HepG2 (cell line): ENCODE data around the gene NNAT. TPM values are rescaled to one million over a fixed set of nuclear protein-coding genes. Genes with fewer than 3 reads are reported as not detected.

Experiments used
- ATF5 ChIP-seq: sonication (generic); formaldehyde crosslinking; IDR thresholded peaks from 2 replicates; pipeline ENCODE4 v1.4.0; 2020; ENCODE audit warnings: mild to moderate bottlenecking, low read depth, missing genetic modification reagents
- DBP ChIP-seq: sonication (generic); formaldehyde crosslinking; IDR thresholded peaks from 2 replicates; pipeline ENCODE4 v1.4.0; 2020; ENCODE audit warnings: missing genetic modification reagents; ENCODE audit errors: not compliant biosample characterization
- E2F5 ChIP-seq: sonication (generic); formaldehyde crosslinking; conservative IDR thresholded peaks from 2 replicates; pipeline ENCODE4 v1.4.0; 2020; ENCODE audit warnings: missing genetic modification reagents
- HBP1 ChIP-seq: IDR thresholded peaks from 2 replicates; pipeline ENCODE4 v1.6.1; 2016; ENCODE audit warnings: low read depth, control low read depth
- MED1 ChIP-seq: sonication (generic); formaldehyde crosslinking; IDR thresholded peaks from 2 replicates; pipeline ENCODE4 v1.4.0; 2020; ENCODE audit warnings: missing genetic modification reagents
- MEIS2 ChIP-seq: sonication (generic); formaldehyde crosslinking; IDR thresholded peaks from 2 replicates; pipeline ENCODE4 v1.9.0; 2021; ENCODE audit warnings: mild to moderate bottlenecking, missing genetic modification reagents
- RARA ChIP-seq: IDR thresholded peaks from 2 replicates; pipeline ENCODE4 v1.6.1; 2016; ENCODE audit warnings: missing genetic modification reagents, missing compliant biosample characterization
- TGIF2 ChIP-seq: IDR thresholded peaks from 2 replicates; pipeline ENCODE4 v1.6.1; 2016; ENCODE audit warnings: control low read depth, missing compliant biosample characterization
- ZBTB10 ChIP-seq: sonication (generic); formaldehyde crosslinking; IDR thresholded peaks from 2 replicates; pipeline ENCODE4 v1.4.0; 2020; ENCODE audit warnings: missing genetic modification reagents, borderline replicate concordance
- ZMYM2 ChIP-seq: sonication (generic); formaldehyde crosslinking; IDR thresholded peaks from 2 replicates; pipeline ENCODE4 v1.8.0; 2022; ENCODE audit warnings: mild to moderate bottlenecking, missing genetic modification reagents
- ZNF317 ChIP-seq: sonication (generic); formaldehyde crosslinking; IDR thresholded peaks from 2 replicates; pipeline ENCODE4 v1.5.0; 2020; ENCODE audit warnings: mild to moderate bottlenecking, missing genetic modification reagents
- ZNF687 ChIP-seq: sonication (generic); formaldehyde crosslinking; IDR thresholded peaks from 2 replicates; pipeline ENCODE4 v1.5.1; 2020; ENCODE audit warnings: mild to moderate bottlenecking, missing genetic modification reagents, moderate library complexity
- ZSCAN22 ChIP-seq: sonication (generic); formaldehyde crosslinking; IDR thresholded peaks from 2 replicates; pipeline ENCODE4 v1.4.0; 2020; ENCODE audit warnings: mild to moderate bottlenecking, missing genetic modification reagents
- polyA plus RNA-seq, 8 experiments: library from polyadenylated mRNA; depleted of rRNA in 3 of 8; stranded (reverse) in 7 of 8; unstranded in 1 of 8; fragments of >200 nt; fragmentation: Illumina TruSeq in 4 of 8; extraction: Trizol in 4 of 8; gene quantifications; 2 replicates each; pipeline versions ENCODE4 v1.2.1 to v1.2.3, GENCODE V29; 2011 to 2016; ENCODE audit warnings: low read depth in 4 of 8, missing spikeins in 1 of 8, mixed read lengths in 1 of 8; ENCODE audit not compliant: insufficient read depth in 1 of 8
- total RNA-seq, 5 experiments: library from RNA; depleted of rRNA; stranded (reverse); fragments of >200 nt; fragmentation: Illumina TruSeq; extraction: Trizol; gene quantifications; 2 replicates each; pipeline ENCODE4 v1.2.3, GENCODE V29; 2016; ENCODE audit warnings: low read depth in 1 of 5

Gene NNAT
- total and polyA plus RNA-seq, 2 of the 13 experiments (the other 11 are each of a cell fraction or from before 2014, with no cell fraction given) = not detected

- no peak for TF ChIP-seq ZSCAN22 (CRISPR knock-in tag)
- no peak for TF ChIP-seq ZMYM2
- no peak for TF ChIP-seq DBP (CRISPR knock-in tag)
- no peak for TF ChIP-seq HBP1
- TF ChIP-seq TGIF2 (CRISPR knock-in tag) = 0 out of 2 replicates have a peak, but pooled peaks have one; percentile 51
- TF ChIP-seq RARA = peak; percentile 50; the same call in 1 of the 2 replicates
- 0 out of 2 replicates have a peak, but pooled peaks have one; percentile 54 for TF ChIP-seq ATF5
- TF ChIP-seq MED1 (CRISPR knock-in tag) = peak; percentile 79
- no peak for TF ChIP-seq E2F5
- no peak for TF ChIP-seq ZBTB10
- peak; percentile 51; the same call in 1 of the 2 replicates for TF ChIP-seq MEIS2 (CRISPR knock-in tag)
- no peak for TF ChIP-seq ZNF317
- TF ChIP-seq ZNF687 = peak; percentile 16; the same call in 1 of the 2 replicates
These were observed 5.3 kb downstream of the NNAT start (continued) for GRCh38 chr20:37526238-37526838.
